ENCODE measurements around the gene NDUFV3.

DNA sequence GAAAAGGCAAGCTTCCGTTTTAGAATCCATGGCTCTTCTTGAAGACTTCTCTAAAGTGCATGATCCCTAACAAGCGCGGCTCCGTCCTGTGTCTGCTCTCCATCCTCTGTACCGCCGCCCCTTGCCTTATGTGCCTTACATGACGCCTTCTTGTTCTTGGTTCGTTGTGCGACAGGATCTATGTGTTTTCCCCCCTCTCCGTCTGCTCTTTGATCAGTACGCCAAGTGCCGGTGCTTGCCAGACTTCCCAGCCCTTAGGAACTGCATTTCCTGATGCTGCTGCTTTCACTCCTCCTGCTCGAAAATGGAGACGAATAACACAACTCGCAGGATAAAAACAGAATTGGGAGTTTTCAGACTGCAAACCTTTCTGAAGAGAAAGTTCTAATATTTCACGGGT lies 13.1 kb downstream of the NDUFV3 start:
- no peak for TF ChIP-seq EZH2 (IDR thresholded peaks at IDR 0.05; ENCODE audit: low read length)
- TF ChIP-seq, protein P1, sequence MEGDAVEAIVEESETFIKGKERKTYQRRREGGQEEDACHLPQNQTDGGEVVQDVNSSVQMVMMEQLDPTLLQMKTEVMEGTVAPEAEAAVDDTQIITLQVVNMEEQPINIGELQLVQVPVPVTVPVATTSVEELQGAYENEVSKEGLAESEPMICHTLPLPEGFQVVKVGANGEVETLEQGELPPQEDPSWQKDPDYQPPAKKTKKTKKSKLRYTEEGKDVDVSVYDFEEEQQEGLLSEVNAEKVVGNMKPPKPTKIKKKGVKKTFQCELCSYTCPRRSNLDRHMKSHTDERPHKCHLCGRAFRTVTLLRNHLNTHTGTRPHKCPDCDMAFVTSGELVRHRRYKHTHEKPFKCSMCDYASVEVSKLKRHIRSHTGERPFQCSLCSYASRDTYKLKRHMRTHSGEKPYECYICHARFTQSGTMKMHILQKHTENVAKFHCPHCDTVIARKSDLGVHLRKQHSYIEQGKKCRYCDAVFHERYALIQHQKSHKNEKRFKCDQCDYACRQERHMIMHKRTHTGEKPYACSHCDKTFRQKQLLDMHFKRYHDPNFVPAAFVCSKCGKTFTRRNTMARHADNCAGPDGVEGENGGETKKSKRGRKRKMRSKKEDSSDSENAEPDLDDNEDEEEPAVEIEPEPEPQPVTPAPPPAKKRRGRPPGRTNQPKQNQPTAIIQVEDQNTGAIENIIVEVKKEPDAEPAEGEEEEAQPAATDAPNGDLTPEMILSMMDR (optimal IDR thresholded peaks at IDR 0.05 in 1 of 3, IDR thresholded peaks at IDR 0.05 in 1 of 3, conservative IDR thresholded peaks at IDR 0.05 in 1 of 3; ENCODE audit: extremely low read depth in 1 of 3, insufficient read depth in 2 of 3, low read length in 3 of 3), result no peak
